GM12878 (cell line): ENCODE results near the gene SECISBP2.

Experiments
- CTCF ChIP-seq, 3 experiments: IDR thresholded peaks in 2 of 3; conservative IDR thresholded peaks in 1 of 3; 2 replicates each; pipeline ENCODE4 v1.5.1; 2011; ENCODE audit warnings: low read depth in 3 of 3, low read length in 3 of 3, mild to moderate bottlenecking in 3 of 3, control low read depth in 2 of 3, moderate library complexity in 2 of 3, inconsistent platforms in 1 of 3, mixed read lengths in 1 of 3; ENCODE audit not compliant: control insufficient read depth in 2 of 3, insufficient read depth in 1 of 3; ENCODE audit errors: extremely low read depth in 1 of 3
- GABPA ChIP-seq: IDR thresholded peaks from 2 replicates; pipeline ENCODE4 v1.6.1; 2014; ENCODE audit warnings: antibody characterized with exemption, low read depth, mild to moderate bottlenecking, inconsistent platforms
- PML ChIP-seq: IDR thresholded peaks from 2 replicates; pipeline ENCODE4 v1.6.1; 2012; ENCODE audit warnings: low read length, inconsistent platforms
- POLR2A ChIP-seq: IDR thresholded peaks from 2 replicates; pipeline ENCODE4 v1.6.1; 2011; ENCODE audit warnings: low read depth, mild to moderate bottlenecking, low read length
- POLR2AphosphoS5 ChIP-seq: IDR thresholded peaks from 2 replicates; pipeline ENCODE4 v1.6.1; 2011; ENCODE audit warnings: mild to moderate bottlenecking, low read length, inconsistent platforms
- SP1 ChIP-seq: IDR thresholded peaks from one replicate; pipeline ENCODE4 v1.6.1; 2011; ENCODE audit warnings: low read depth, low read length
- TBL1XR1 ChIP-seq: IDR thresholded peaks from 2 replicates; pipeline ENCODE4 v1.6.1; 2012; ENCODE audit warnings: low read depth, low read length, improper control_type of control experiment
- TF ChIP-seq, protein P1 (sequence below): fragments of 450-650 bp; conservative IDR thresholded peaks from 2 replicates; pipeline ENCODE4 v1.6.1; 2017; ENCODE audit warnings: mild to moderate bottlenecking, moderate library complexity

DNA sequence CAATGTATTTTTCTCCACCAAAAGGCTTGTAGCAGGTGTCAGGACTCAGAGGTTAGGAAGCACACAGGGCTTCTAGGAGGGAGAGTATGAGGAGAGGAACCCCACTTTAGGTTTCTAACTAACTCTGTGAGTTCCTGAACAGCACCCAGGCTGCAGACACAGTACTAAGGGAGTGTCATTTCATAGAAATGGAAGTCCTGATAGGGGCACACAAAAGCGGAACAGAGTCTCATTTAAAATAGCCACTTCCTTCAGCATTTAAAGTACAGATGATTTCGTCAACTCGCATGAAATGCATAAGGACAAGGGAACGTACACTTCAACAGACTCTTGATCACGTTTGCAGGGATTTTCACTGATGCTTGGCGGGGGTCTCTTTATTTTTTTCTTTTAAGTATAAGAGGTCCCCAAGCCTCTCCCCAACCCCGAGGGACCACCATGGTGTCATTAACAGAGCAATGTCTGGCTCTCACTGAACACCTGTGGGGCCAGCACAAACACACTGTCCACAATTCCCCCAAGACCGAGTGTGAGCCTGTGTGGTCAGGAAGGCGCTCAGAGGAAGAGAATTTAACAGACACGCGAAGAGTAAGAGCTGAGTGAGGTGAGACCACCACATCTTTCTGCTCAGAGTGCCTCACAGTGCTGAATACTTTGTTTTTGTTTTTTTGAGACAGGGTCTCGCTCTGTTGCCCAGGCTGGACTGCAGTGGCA, 82.3 kb downstream of the SECISBP2 start:
- TF ChIP-seq CTCF (IDR thresholded peaks at IDR 0.05 in 2 of 3, conservative IDR thresholded peaks at IDR 0.05 in 1 of 3; ENCODE audit: control insufficient read depth in 2 of 3, extremely low read depth in 1 of 3, insufficient read depth in 1 of 3, low read depth in 3 of 3, low read length in 3 of 3) (no peak), PML (no peak), POLR2A (no peak), SP1 (no peak), GABPA (peak; percentile 48; the same call in 1 of the 2 replicates), TBL1XR1 (no peak; the same call in 1 of the 2 replicates), POLR2AphosphoS5 (0 out of 2 replicates have a peak, but pooled peaks have one; percentile 20)
- TF ChIP-seq, protein P1, sequence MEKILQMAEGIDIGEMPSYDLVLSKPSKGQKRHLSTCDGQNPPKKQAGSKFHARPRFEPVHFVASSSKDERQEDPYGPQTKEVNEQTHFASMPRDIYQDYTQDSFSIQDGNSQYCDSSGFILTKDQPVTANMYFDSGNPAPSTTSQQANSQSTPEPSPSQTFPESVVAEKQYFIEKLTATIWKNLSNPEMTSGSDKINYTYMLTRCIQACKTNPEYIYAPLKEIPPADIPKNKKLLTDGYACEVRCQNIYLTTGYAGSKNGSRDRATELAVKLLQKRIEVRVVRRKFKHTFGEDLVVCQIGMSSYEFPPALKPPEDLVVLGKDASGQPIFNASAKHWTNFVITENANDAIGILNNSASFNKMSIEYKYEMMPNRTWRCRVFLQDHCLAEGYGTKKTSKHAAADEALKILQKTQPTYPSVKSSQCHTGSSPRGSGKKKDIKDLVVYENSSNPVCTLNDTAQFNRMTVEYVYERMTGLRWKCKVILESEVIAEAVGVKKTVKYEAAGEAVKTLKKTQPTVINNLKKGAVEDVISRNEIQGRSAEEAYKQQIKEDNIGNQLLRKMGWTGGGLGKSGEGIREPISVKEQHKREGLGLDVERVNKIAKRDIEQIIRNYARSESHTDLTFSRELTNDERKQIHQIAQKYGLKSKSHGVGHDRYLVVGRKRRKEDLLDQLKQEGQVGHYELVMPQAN: no peak
